Measurements from ENCODE around the gene ADAT2. TPM values are rescaled to one million over a fixed set of nuclear protein-coding genes. Genes with fewer than 3 reads are reported as not detected.

The ADAT2 gene
- total and polyA plus RNA-seq, 2 of the 13 experiments (the other 11 are each of a cell fraction or from before 2014, with no cell fraction given), result 10.5 to 18.3 TPM

- TF ChIP-seq ZNF646 (CRISPR knock-in tag; IDR thresholded peaks at IDR 0.05) (peak; percentile 58), CENPBD1 (CRISPR knock-in tag; IDR thresholded peaks at IDR 0.05; ENCODE audit: borderline replicate concordance, low read depth) (peak; percentile 98; the same call in 1 of the 2 replicates), KDM2A (CRISPR knock-in tag; IDR thresholded peaks at IDR 0.05; ENCODE audit: borderline replicate concordance, low read depth) (peak; percentile 100), SP5 (CRISPR knock-in tag; IDR thresholded peaks at IDR 0.05; ENCODE audit: borderline replicate concordance, low read depth) (peak; percentile 79; the same call in 1 of the 2 replicates), ZFY (CRISPR knock-in tag; IDR thresholded peaks at IDR 0.05) (peak; percentile 81), MXD3 (CRISPR knock-in tag; IDR thresholded peaks at IDR 0.05) (peak; percentile 99), RFXAP (CRISPR knock-in tag; IDR thresholded peaks at IDR 0.05; ENCODE audit: borderline replicate concordance) (peak; percentile 98), ZNF296 (CRISPR knock-in tag; conservative IDR thresholded peaks at IDR 0.05) (no peak), ZNF280D (CRISPR knock-in tag; IDR thresholded peaks at IDR 0.05) (peak; percentile 95), TCF12 (IDR thresholded peaks at IDR 0.05) (no peak), TCF12 (CRISPR knock-in tag; IDR thresholded peaks at IDR 0.05) (no peak), CCDC6 (CRISPR knock-in tag; IDR thresholded peaks at IDR 0.05) (peak; percentile 99), ZBTB46 (CRISPR knock-in tag; IDR thresholded peaks at IDR 0.05; ENCODE audit: borderline replicate concordance) (no peak), ZNF335 (CRISPR knock-in tag; IDR thresholded peaks at IDR 0.05) (peak; percentile 95), POGZ (CRISPR knock-in tag; IDR thresholded peaks at IDR 0.05) (peak; percentile 100), ZNF460 (CRISPR knock-in tag; IDR thresholded peaks at IDR 0.05; ENCODE audit: borderline replicate concordance) (peak; percentile 87; the same call in 1 of the 2 replicates)
Observed at GRCh38 chr6:143450453-143451371, at the start of gene ADAT2, which contains the start of gene PEX3 (continued).
